WTC11 (cell line): Measurements from ENCODE around the gene GRM1. TPM values are rescaled to one million over a fixed set of nuclear protein-coding genes. Genes with fewer than 3 reads are reported as not detected.

Source experiments
- ATAC-seq: fragments of 200-7000 bp; cut with Tn5 transposase; 2 replicates; pipeline ENCODE4 v1.10.0; 2021; ENCODE audit warnings: mild to moderate bottlenecking, moderate library complexity
- CTCF ChIA-PET: fragments of 300-600 bp; sonication (Branson Sonifier 250); formaldehyde crosslinking; loops from one replicate; lab custom pipeline; 2021; ENCODE audit warnings: antibody characterized with exemption; lab: Charles Lee
- POLR2A ChIA-PET: fragments of 350-600 bp; sonication (Branson Sonifier 250); formaldehyde crosslinking; loops from one replicate; lab custom pipeline; 2021; ENCODE audit warnings: antibody characterized with exemption; lab: Charles Lee
- DNase-seq: peaks from one replicate; pipeline ENCODE4 v3.0.0; 2021; ENCODE audit warnings: low spot score
- H3K27ac Mint-ChIP-seq: 2 replicates; pipeline ENCODE4 v1.8.0; 2021; ENCODE audit warnings: mixed read lengths
- H3K27me3 Mint-ChIP-seq: 2 replicates; pipeline ENCODE4 v1.8.0; 2021; ENCODE audit warnings: low read depth, mild to moderate bottlenecking, moderate library complexity, mixed read lengths
- H3K36me3 Mint-ChIP-seq: 2 replicates; pipeline ENCODE4 v1.8.0; 2021; ENCODE audit warnings: mixed read lengths
- H3K4me1 Mint-ChIP-seq: 2 replicates; pipeline ENCODE4 v1.8.0; 2022; ENCODE audit warnings: mixed read lengths
- H3K4me3 Mint-ChIP-seq: 2 replicates; pipeline ENCODE4 v1.8.0; 2021; ENCODE audit warnings: mild to moderate bottlenecking, moderate library complexity, mixed read lengths
- H3K9me3 Mint-ChIP-seq: 2 replicates; pipeline ENCODE4 v1.8.0; 2021; ENCODE audit warnings: mixed read lengths
- ARID4B ChIP-seq: sonication (generic); formaldehyde crosslinking; IDR thresholded peaks from 2 replicates; pipeline ENCODE4 v1.8.0; 2023; ENCODE audit warnings: missing genetic modification reagents, mild to moderate bottlenecking, borderline replicate concordance
- ATF1 ChIP-seq: sonication (generic); formaldehyde crosslinking; IDR thresholded peaks from 2 replicates; pipeline ENCODE4 v1.8.1; 2023; ENCODE audit warnings: mild to moderate bottlenecking, moderate library complexity, missing genetic modification reagents
- ELF4 ChIP-seq: sonication (generic); formaldehyde crosslinking; IDR thresholded peaks from 2 replicates; pipeline ENCODE4 v1.8.1; 2022; ENCODE audit warnings: low read depth, mild to moderate bottlenecking, moderate library complexity, missing genetic modification reagents
- ESRRA ChIP-seq: sonication (generic); formaldehyde crosslinking; IDR thresholded peaks from 2 replicates; pipeline ENCODE4 v1.8.1; 2022; ENCODE audit warnings: mild to moderate bottlenecking, missing genetic modification reagents, borderline replicate concordance
- HMGXB4 ChIP-seq: sonication (generic); formaldehyde crosslinking; IDR thresholded peaks from 2 replicates; pipeline ENCODE4 v1.8.1; 2023; ENCODE audit warnings: mild to moderate bottlenecking, moderate library complexity, missing genetic modification reagents
- MLX ChIP-seq: sonication (generic); formaldehyde crosslinking; IDR thresholded peaks from 2 replicates; pipeline ENCODE4 v1.8.1; 2023; ENCODE audit warnings: mild to moderate bottlenecking, missing genetic modification reagents, moderate library complexity
- MXD4 ChIP-seq: fragments of 250-450 bp; sonication (Bioruptor Pico); IDR thresholded peaks from 2 replicates; pipeline ENCODE4 v1.8.0; 2021; ENCODE audit warnings: mild to moderate bottlenecking, moderate library complexity, borderline replicate concordance
- NFE2L1 ChIP-seq: sonication (generic); formaldehyde crosslinking; IDR thresholded peaks from 2 replicates; pipeline ENCODE4 v1.8.1; 2023; ENCODE audit warnings: missing genetic modification reagents
- NFYB ChIP-seq: sonication (generic); formaldehyde crosslinking; conservative IDR thresholded peaks from 2 replicates; pipeline ENCODE4 v1.8.0; 2022; ENCODE audit warnings: low read depth, missing genetic modification reagents
- PRDM15 ChIP-seq: sonication (generic); formaldehyde crosslinking; IDR thresholded peaks from 2 replicates; pipeline ENCODE4 v1.8.0; 2022; ENCODE audit warnings: missing genetic modification reagents
- PRRX2 ChIP-seq: fragments of 250-450 bp; sonication (Bioruptor Pico); IDR thresholded peaks from 2 replicates; pipeline ENCODE4 v1.8.0; 2021; ENCODE audit warnings: mild to moderate bottlenecking
- SMAD4 ChIP-seq: sonication (generic); formaldehyde crosslinking; IDR thresholded peaks from 2 replicates; pipeline ENCODE4 v1.8.0; 2022; ENCODE audit warnings: mild to moderate bottlenecking, missing genetic modification reagents
- SOX15 ChIP-seq: fragments of 250-450 bp; sonication (Bioruptor Pico); IDR thresholded peaks from 2 replicates; pipeline ENCODE4 v1.9.0; 2021; ENCODE audit warnings: mild to moderate bottlenecking
- TCF7 ChIP-seq: sonication (generic); formaldehyde crosslinking; IDR thresholded peaks from 2 replicates; pipeline ENCODE4 v1.8.0; 2022; ENCODE audit warnings: mild to moderate bottlenecking, low read depth, missing genetic modification reagents, moderate library complexity
- TEAD4 ChIP-seq: sonication (generic); formaldehyde crosslinking; IDR thresholded peaks from 2 replicates; pipeline ENCODE4 v1.8.0; 2022; ENCODE audit warnings: mild to moderate bottlenecking, missing genetic modification reagents
- USF2 ChIP-seq: sonication (generic); formaldehyde crosslinking; IDR thresholded peaks from 2 replicates; pipeline ENCODE4 v1.8.1; 2023; ENCODE audit warnings: mild to moderate bottlenecking, missing genetic modification reagents, moderate library complexity
- ZNF317 ChIP-seq: sonication (generic); formaldehyde crosslinking; IDR thresholded peaks from 2 replicates; pipeline ENCODE4 v1.8.1; 2023; ENCODE audit warnings: low read depth, mild to moderate bottlenecking, moderate library complexity, missing genetic modification reagents, borderline replicate concordance
- ZNF416 ChIP-seq: fragments of 250-450 bp; sonication (Bioruptor Pico); IDR thresholded peaks from 2 replicates; pipeline ENCODE4 v1.9.0; 2021; ENCODE audit warnings: mild to moderate bottlenecking, inconsistent platforms
- ZSCAN18 ChIP-seq: fragments of 250-450 bp; sonication (Bioruptor Pico); IDR thresholded peaks from 2 replicates; pipeline ENCODE4 v2.1.2; 2022; ENCODE audit warnings: mild to moderate bottlenecking, moderate library complexity
- total RNA-seq: library from RNA; stranded (reverse); gene quantifications from 3 replicates; pipeline ENCODE4 v1.2.3, GENCODE V29; 2021

The GRM1 gene
- total RNA-seq, 1 experiment from 2014 or later, result 0.46 TPM

GRCh38 chr6:146300521-146300920 is 271.7 kb downstream of the GRM1 start:
- DNase-seq, result no peak
- Mint-ChIP-seq H3K9me3 (no peaks in the 10 kb centered on the region), H3K36me3 (no peaks in the 10 kb centered on the region), H3K4me1 (peaks cover 15% of the 10 kb centered on the region), H3K4me3 (no peak overlapping the region), H3K27ac (no peak overlapping the region), H3K27me3 (no peaks in the 10 kb centered on the region)
- ATAC-seq, result no peak
- ChIA-PET POLR2A (no interaction called here), CTCF (no interaction called here)
- TF ChIP-seq ZNF416 (CRISPR knock-in tag) (no peak), USF2 (CRISPR knock-in tag) (no peak), MLX (CRISPR knock-in tag) (no peak), ATF1 (CRISPR knock-in tag) (no peak), PRDM15 (CRISPR knock-in tag) (no peak), ZSCAN18 (CRISPR knock-in tag) (no peak), ESRRA (no peak), TEAD4 (CRISPR knock-in tag) (no peak), NFYB (CRISPR knock-in tag) (no peak), TCF7 (CRISPR knock-in tag) (no peak), HMGXB4 (CRISPR knock-in tag) (no peak), ELF4 (CRISPR knock-in tag) (no peak)
- TF ChIP-seq, all 79 proteins: peak for 0

GRCh38 chr6:146301764-146302163 is 272.9 kb downstream of the GRM1 start:
- Mint-ChIP-seq H3K4me1 (peaks cover 15% of the 10 kb centered on the region), H3K4me3 (no peak overlapping the region), H3K36me3 (no peaks in the 10 kb centered on the region), H3K27ac (no peak overlapping the region), H3K9me3 (no peaks in the 10 kb centered on the region), H3K27me3 (no peaks in the 10 kb centered on the region)
- no peak for ATAC-seq
- ChIA-PET POLR2A (interaction anchor here (0.6 kb wide), 1 partner anchor 447 kb away, joined by 6 read pairs; no protein-coding TSS in a partner anchor), CTCF (no interaction called here)
- no peak for DNase-seq
- TF ChIP-seq NFE2L1 (CRISPR knock-in tag), result no peak

- Mint-ChIP-seq H3K27me3 (no peaks in the 10 kb centered on the region), H3K4me3 (no peak overlapping the region), H3K27ac (no peak overlapping the region), H3K36me3 (no peaks in the 10 kb centered on the region), H3K4me1 (peaks cover 12% of the 10 kb centered on the region), H3K9me3 (no peaks in the 10 kb centered on the region)
- ChIA-PET CTCF (no interaction called here), POLR2A (no interaction called here)
- no peak for DNase-seq
- ATAC-seq, result no peak
- TF ChIP-seq SMAD4 (CRISPR knock-in tag), result no peak
- no peak for TF ChIP-seq SOX15
- TF ChIP-seq ZNF317 (CRISPR knock-in tag), result no peak
- no peak for TF ChIP-seq ARID4B (CRISPR knock-in tag)
- no peak for TF ChIP-seq MLX (CRISPR knock-in tag)
- no peak for TF ChIP-seq MXD4 (CRISPR knock-in tag)
- TF ChIP-seq TCF7 (CRISPR knock-in tag), result no peak
- no peak for TF ChIP-seq PRRX2 (CRISPR knock-in tag)
Measured at GRCh38 chr6:146302994-146303393, 274.1 kb downstream of the GRM1 start.
